Bronchial epithelial cell (primary cell): ENCODE data around the gene RALGPS1. TPM values are rescaled to one million over a fixed set of nuclear protein-coding genes. Genes with fewer than 3 reads are reported as not detected.

ENCODE experiments used
- DNase-seq: peaks from one replicate; pipeline ENCODE4 v3.0.0-alpha.2; 2010; ENCODE audit warnings: low read depth
- FAIRE-seq: peaks from 2 replicates; lab custom pipeline; 2011; peaks lifted over from hg19 to GRCh38; lab: Jason Lieb, UNC
- H3K27me3 ChIP-seq: 2 replicates; pipeline ENCODE4 v1.5.1; 2011; ENCODE audit warnings: low read length; ENCODE audit not compliant: control insufficient read depth, insufficient read depth
- H3K36me3 ChIP-seq: 2 replicates; pipeline ENCODE4 v1.5.1; 2011; ENCODE audit warnings: low read length; ENCODE audit not compliant: control insufficient read depth, insufficient read depth
- H3K4me3 ChIP-seq: 2 replicates; pipeline ENCODE4 v1.5.1; 2011; ENCODE audit warnings: mild to moderate bottlenecking, low read depth, low read length, control low read depth
- CTCF ChIP-seq: IDR thresholded peaks from 2 replicates; pipeline ENCODE4 v1.5.1; 2011; ENCODE audit warnings: mild to moderate bottlenecking, moderate library complexity, low read length, control low read depth, inconsistent platforms; ENCODE audit not compliant: insufficient read depth, severe bottlenecking
- total RNA-seq: library from RNA; depleted of rRNA; stranded (reverse); fragments of >200 nt; gene quantifications from 2 replicates; pipeline ENCODE4 v1.2.1, GENCODE V29; 2014

RALGPS1 gene
- total RNA-seq, 1 donor from 2014 or later, result 3.2 TPM

GRCh38 chr9:127105805-127106465 is 191.4 kb downstream of the RALGPS1 start:
- peaks cover 23% of the 10 kb centered on the region for H3K27me3 ChIP-seq
- FAIRE-seq (no peak), DNase-seq (no peak)
- H3K4me3 ChIP-seq, result no peak overlapping the region
- no peaks in the 10 kb centered on the region for H3K36me3 ChIP-seq
- TF ChIP-seq CTCF, result no peak

GRCh38 chr9:127106466-127106855 is 191.9 kb downstream of the RALGPS1 start:
- H3K36me3 ChIP-seq, result no peaks in the 10 kb centered on the region
- TF ChIP-seq CTCF, result no peak
- peaks cover 19% of the 10 kb centered on the region for H3K27me3 ChIP-seq
- H3K4me3 ChIP-seq, result no peak overlapping the region
- DNase-seq (no peak), FAIRE-seq (no peak)

GRCh38 chr9:127107171-127107928 is 192.8 kb downstream of the RALGPS1 start:
- DNase-seq, result no peak
- H3K36me3 ChIP-seq, result no peaks in the 10 kb centered on the region
- H3K4me3 ChIP-seq, result no peak overlapping the region
- FAIRE-seq, result no peak
- TF ChIP-seq CTCF, result no peak
- peaks cover 18% of the 10 kb centered on the region for H3K27me3 ChIP-seq

GRCh38 chr9:127107929-127108876 is 193.6 kb downstream of the RALGPS1 start:
- FAIRE-seq, result no peak
- no peak for TF ChIP-seq CTCF
- no peak for DNase-seq
- Histone ChIP-seq H3K36me3 (no peaks in the 10 kb centered on the region), H3K4me3 (no peak overlapping the region), H3K27me3 (peaks cover 17% of the 10 kb centered on the region)

- peaks cover 17% of the 10 kb centered on the region for H3K27me3 ChIP-seq
- TF ChIP-seq CTCF, result no peak
Measured at GRCh38 chr9:127109212-127109711, 194.7 kb downstream of the RALGPS1 start.

More at GRCh38 chr9:127109212-127109711, 194.7 kb downstream of the RALGPS1 start:
- no peak overlapping the region for H3K4me3 ChIP-seq
- FAIRE-seq (no peak), DNase-seq (no peak)
- H3K36me3 ChIP-seq, result no peaks in the 10 kb centered on the region
